Inflammatory macrophage treated with lipopolysaccharide for 4 hours (primary cell): ENCODE data around the gene CBFA2T3.
A peak's percentile ranks its signal among the peaks of the same experiment; 100 is the strongest.
"Not testable (repeated sequence)": the region's sequence is repeated elsewhere in the genome, so short reads cannot be mapped to it uniquely, and the experiment has no call there.

Experiments
- DNase-seq: peaks from one replicate; pipeline ENCODE4 v3.0.0-alpha.2; 2020

The CBFA2T3 gene

DNA sequence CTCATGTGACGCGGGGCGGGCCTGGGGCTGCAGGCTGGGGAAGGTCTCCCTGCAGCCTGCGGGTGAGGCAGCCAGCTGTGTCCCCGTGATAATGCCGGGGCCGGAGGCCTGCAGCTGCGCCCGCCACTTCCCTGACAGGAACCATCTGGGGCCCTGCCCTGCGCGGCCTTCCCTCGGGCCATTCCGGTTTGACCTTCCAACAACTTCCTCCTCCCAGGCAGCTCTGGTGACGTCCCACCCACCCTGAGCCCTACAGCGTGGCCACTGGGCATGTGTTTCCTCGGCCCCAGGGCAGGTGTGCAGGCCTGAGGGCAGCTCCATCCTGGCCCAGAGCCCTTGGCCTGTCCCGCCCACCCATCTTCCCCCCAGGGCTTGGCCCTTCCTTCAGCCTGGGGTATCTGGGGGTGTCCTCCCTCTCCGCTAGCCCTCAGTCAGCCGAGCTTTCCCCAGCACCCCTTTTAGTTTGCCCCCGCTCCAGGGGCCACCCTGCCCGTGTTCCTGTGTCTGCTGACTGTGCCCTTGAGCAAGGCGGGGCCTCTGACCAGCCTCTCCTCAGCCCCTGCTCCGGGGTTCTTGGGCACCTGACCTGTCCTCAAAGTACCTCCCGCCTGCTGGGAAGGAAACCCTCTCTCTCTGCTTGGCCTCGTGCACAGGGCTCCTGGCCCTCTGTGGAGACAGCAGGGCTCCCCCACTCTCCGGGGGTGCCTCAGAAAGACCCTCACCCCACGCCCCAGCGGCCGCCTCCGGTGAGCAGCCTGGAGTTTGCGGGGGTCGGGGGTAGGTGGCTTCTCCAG, at the start of gene CBFA2T3:
Gene CBFA2T3 (minus strand): TSS at position 190 of the 794 bp plus-strand sequence. CDS start 400 bp downstream, outside the sequence.
- DNase-seq: peak; percentile 78

DNA sequence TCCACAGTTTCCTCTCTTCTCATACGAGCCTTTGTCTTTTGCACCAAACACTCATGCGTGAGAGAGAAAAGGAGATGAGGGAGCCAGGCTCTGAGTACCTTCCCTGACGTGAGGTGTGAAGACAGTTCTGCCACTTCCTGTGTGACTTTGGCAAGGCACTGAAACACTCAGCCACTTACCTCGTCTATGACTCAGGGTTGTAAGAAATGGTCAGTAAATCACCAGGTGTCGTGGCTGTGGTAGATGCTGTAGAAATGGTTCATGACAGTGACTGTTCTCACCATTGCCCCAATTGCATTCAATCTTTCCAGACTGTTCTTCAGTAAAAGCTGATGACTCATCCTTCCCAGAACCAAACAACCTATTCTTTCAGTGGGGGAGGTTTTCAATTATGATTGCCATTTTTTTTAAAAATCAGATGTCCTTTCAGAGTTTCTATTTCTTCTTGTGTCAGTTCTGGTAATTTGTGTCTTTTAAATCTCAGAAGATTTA, 49.2 kb upstream of the CBFA2T3 start:
- peak; percentile 23 for DNase-seq

DNA sequence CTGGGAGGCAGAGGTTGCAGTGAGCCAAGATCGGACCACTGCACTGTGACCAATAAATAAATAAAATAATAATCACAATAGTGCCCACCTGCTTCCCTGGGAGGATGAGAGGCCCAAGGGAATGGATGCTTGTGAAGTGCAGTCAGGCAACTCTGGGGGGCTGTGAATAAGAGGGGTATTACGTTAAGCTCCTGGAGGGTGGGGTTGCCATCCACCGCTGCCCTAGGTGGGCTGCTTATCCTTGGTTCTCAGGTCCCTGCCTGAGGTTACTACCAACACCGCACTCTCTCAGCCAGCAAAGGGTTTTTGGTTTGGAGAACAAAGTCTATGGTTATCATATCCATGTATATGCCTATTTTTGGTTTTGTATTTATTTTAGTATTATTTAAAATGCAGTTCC, 48.6 kb upstream of the CBFA2T3 start:
- no peak for DNase-seq

DNA sequence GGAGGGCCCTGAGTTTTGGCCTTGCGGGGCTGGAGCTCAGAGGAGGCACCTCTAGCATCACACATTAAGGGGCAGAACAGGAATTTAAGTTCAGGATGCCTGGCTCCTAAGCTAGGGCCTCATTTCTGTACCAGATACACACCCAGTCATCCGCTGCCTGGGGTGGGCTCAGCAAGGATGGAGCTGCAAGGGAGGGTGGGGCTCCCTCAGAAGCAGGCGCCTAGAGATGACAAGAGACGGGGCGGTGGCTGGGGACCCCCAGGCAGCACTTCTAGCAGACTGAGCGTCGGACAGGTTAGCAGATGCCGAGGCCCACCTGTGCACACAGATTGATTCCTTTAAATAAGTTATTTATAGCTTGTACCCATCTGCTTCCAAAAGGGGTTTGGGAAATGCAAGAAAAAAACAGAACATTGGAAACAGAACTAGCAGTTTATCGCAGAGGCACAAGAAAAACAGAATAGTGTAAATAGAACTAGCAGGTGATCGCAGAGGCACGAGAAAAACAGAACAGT, 47.6 kb upstream of the CBFA2T3 start:
- no peak for DNase-seq

DNA sequence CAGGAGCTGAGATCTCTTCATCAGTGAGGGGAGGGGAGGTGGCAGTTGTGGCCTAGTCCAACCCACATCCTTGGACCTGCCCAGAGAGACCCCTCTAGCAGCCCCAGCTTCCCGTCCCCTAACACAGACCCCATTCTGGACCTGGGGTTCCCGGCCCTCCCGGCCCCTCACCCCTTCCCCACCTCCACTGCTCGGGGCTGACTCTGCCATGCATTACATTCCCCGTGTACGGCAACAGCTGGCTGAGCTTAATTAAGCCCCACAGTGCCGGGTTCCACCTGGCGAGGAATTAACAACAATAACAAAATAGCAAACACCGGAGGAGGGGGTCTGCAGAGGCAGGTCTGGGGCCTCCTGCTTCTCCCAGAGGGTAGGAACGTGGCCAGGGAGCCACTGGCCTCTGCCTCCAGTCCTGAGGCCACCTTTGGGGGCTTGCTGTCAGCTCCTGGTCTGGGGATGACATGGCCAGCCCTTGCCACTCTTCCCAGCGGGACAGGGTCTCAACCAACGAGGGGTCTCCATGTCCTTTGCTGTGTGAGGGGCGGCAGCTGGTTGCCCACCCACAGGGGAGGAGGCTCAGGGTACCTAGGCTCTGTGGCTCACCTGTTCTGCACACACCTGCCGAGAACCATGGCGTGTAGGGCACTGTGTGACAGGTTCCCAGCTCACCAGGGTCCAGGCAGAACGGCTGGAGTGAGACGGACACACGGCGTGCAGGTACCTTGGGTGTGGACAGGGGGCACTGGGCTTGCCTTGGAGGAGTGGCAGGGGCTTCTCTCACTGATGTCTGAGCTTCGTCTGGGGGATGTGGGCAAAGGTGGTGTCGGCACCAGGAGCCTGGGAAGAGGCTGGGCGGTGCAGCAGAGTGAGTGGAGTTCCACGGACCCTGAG, 46.9 kb upstream of the CBFA2T3 start:
- no peak for DNase-seq

DNA sequence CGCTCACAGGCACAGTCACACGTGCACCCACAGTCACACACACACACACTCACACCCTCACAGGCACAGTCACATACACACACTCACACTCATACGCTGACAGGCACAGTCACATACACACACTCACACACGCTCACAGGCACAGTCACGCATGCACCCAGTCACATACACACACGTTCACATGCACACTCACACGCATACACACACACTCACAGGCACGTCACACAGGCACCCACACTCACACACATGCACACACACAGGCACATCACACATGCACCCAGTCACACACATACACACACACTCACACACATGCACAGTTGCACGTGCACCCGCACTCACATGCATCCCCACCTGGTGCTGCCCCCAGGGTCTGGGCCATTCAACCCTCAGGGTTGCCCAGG, 46.1 kb upstream of the CBFA2T3 start:
- DNase-seq: no peak

DNA sequence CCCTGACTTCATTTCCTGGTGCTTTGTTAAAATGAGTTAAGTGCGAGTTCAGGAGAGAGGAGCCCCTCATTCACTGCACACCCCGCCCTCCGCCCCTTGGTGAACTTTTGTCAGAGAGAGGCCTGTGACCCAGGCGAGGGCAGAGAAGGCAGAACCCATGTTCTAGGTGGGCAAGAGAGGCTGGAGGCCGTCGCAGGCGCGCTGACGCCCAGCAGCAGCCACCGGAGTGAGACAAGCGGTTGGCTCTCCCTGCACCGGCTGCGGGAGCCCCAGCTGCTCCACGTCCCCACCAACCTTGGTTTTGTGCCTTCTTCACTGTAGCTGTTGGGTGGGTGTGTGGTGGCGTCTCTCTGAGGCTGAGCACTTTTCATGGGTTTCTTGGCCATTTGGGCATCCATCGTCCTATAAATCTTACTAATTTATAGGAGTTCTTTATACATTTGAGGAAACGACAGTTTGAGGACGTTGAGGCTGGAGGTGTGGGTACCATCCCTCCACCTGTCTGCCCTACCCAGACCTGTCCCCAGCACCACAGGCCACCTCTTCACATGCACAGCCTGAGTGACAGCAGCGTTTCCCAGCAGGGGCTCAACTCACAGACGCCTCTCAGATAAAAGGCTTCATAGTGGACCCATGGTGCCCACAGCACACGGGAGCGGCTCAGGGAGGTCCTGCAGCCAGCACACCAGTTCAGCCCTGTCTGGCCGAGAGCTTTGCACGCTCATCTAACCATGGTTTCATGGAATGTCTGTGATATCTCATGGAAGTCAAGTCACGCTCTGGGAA, 45.2 kb upstream of the CBFA2T3 start:
- no peak for DNase-seq

DNA sequence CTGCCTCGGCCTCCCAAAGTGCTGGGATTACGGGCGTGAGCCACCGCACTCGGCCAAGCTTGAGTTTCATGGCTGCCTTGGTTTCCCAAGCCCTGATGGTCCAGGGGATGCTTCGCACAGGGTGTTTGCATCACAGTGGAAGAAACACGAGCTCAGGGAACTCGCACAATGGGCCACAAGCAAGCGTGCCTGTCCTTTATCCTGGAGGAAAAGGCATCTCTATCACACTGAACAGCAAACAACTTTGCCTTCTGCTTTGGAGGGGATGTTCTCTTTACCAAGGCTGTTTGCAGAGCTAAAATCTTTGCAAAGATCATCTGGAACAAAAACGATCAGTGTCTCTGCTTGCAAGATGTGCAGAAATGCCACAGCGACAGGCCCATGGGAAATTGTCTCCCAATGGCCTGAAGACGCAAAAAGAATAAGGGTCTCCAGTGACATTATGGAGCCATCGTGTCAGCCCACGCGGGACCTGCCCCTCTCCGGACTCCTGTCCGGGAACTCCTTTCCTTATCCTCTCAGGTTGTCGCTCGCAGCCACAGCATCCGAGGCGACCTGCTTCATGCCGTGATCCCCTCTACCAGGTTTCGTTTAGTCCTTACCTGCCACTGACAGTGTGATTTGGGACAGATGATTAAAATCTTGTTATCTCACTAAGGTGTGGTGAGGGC, 44.1 kb upstream of the CBFA2T3 start:
- DNase-seq: no peak

DNA sequence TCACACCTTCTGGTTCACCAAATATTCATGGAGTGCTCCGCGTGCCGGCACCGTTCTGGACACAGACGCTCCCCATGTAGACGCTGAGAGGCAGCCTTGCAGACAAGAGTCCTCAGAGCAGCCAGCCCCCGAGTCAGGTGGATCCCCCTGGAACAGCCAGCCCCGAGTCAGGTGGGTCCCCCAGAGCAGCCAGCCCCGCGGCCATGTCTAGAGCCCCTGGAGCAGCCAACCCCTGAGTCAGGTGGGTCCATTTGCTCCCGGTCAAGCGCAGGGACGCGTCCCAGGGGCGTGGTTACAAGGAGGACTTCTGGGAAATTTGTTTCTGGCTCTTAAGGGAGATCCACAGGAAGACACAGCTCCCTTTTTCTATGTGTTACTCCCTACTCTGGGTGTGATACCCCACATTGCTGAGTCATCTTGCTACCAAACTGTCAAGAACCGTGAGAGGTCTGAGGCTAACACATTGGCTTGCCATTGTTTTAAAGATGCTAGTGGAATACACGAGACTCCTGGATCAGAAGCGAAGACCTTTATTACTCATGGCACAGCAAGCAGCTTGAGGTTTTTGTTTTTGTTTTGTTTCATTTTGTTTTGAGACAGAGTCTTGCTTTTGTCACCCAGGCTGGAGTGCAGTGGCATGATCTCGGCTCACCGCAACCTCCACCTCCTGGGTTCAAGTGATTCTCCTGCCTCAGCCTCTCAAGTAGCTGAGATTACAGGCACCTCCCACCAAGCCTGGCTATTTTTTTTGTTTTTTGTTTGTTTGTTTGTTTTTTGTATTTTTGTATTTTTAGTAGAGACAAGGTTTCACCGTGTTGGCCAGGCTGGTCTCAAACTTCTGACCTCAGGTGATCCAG, 43.3 kb upstream of the CBFA2T3 start:
- no peak for DNase-seq

DNA sequence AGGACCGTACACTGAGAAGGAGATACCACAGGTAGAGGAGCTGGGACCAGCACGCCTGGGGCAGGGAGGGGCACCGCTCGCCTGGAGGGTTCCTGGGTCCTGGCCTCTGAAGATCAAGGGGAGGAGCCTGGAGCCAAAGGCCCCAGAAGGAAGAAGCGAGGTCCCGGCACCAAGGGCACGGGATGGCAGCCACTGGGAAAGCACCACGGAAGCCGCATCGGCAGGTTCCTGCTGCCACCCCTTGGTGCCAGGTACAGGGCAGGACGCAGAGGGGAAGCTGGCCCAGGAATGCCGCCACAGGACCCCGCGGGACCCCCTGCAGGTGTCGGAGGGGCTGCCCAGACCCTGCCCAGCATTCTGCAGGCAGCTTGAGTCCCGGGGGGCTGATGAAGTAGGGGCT, 42.5 kb upstream of the CBFA2T3 start:
- no peak for DNase-seq

DNA sequence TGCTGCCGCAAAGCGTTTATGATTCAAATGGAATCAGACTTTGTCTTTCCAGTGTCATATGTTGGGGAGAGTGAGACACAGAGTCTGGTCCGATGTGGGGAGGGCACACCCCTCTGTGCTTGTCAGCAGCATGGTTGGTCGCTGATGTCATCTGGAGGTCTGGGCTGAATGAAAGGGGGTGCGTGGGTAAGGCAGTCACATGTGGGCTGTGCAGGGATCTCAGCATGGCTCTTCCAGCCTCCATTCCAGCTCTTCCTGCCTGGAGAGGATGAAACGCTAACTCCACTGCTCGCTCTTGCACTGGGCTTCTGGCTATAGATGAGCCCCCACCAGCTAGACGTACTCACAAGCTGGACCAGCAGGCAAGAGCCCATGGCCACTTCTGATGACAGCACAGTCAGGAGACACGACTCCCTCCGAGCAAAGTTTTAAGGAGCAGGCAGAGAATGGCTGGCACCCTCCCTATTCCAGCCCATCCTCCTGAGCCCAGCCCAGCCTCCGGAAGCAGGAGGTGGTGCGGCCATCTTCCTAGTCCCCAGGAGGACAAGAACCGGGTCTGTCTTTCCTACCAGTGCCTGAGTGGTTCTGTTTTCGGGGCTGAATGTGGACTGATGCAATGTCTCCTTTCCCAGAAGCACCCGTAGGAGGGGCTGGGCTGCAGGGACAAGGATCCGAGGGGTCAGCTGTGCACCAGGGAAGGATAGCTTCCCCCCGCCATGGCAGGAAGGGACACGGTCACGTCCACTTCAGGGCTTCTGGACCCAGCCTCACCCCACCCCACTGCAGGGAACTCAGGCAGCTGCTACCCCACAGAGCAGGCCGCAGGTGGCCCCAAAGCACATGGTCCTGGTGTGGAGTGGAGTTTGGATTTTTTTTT, 41.5 kb upstream of the CBFA2T3 start:
- DNase-seq: no peak

DNA sequence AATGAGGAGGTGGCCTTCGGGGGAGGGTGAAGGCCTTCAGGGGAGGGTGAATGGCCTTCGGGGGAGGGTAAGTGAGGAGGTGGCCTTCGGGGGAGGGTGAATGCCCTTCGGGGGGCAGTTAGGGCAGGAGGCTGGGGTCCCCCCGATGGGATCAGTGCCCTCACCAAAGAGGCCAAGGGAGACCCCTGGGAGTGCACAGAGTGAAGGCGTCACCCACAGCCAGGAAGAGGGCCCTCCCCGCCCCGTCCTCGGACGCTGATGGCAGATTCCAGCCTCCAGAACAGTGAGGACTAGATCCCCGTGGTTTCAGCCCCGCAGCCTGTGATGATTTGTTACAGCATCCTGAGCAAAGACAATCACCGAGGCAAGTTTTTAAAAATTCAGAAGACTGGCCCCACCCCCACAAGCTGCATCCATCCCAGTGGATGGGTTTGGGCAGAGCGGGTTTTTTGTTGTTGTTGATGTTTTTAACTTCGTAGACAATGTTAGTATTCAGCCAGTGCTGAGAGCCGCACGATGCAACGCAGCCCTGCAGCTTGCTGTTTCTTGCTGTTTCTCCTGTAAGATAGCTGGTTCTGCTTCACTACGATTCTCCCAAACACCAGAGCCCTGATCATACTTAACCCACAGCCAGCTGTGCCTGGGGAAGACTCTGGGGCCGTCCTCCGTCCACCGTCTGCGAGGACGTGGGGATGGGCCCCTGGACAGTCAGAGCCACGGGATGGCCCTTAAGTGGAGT, 40.7 kb upstream of the CBFA2T3 start:
- no peak for DNase-seq

DNA sequence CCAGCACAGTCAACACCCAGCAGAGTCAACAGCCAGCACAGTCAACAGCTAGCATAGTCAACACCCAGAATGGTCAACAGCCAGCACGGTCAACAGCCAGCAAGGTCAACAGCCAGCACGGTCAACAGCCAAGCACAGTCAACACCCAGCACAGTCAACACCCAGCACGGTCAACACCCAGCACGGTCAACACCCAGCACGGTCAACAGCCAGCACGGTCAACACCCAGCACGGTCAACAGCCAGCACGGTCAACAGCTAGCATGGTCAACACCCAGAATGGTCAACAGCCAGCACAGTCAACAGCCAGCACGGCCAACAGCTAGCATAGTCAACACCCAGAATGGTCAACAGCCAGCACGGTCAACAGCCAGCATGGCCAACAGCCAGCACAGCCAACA, 39.6 kb upstream of the CBFA2T3 start:
- not testable (repeated sequence) for DNase-seq

DNA sequence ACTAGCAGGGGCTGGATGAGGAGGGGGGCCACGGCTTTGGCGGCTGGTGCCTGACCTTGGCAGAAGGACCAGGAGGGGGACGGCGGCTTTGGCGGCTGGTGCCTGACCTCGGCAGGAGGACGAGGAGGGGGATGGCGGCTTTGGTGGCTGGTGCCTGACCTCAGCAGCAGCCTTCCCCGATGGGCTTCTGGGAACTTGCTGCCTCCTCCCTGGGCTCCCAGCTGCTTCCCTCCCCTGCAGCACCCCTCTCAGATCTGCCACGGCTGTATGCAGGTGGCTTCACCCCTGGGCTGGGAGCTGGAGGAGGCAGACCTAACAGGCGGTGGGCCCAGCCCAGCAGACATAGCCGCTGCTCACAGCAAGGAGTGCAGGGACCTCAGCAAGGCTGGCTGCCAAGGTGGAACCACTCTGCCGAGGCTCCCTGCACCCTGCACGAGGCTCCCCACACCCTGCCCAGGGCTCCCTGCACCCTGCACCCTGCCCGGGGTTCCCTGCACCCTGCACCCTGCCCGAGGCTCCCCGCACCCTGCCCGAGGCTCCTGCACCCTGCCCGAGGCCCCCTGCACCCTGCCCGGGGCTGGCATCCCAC, 38.4 kb upstream of the CBFA2T3 start:
- DNase-seq: no peak

DNA sequence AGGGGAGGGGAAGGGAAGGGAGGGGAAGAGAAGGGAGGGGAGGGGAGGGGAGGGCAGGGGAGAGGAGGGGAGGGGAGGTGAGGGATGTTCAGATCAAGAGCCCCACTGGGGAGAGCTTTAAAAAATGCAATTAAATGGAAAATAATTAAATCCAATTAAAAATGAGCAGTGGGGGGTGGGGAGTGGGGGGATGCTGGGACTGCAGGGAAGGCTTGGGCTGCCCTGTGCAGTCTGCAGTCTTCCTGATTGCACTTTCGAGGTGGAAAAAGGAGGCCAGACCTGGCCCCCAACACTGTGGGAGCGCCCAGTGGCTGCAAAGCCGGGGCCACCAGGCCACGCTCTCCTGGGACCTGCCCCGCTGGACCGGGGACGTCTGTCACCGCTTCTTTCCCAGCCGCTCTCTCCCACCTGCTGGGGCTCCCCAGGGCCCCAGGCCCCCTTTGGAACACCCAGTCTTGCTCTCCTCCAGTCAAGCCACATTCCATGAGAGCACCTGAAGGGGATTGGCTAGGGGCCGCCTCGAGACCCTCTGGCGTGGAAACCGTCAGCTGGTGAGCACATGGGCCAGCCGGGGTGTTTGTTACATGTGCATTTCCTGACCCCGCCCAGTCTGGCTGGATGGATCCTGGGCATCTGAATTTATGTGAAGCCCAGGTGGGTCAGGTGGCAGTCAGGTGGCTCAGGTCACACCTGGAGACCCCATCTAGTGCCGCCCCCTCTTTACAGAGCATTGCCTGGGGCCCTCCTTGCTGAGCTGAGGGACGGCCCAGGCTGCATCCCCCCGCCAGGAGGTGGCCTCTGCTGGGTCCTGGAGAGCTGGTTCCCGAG, 37.6 kb upstream of the CBFA2T3 start:
- DNase-seq: no peak

DNA sequence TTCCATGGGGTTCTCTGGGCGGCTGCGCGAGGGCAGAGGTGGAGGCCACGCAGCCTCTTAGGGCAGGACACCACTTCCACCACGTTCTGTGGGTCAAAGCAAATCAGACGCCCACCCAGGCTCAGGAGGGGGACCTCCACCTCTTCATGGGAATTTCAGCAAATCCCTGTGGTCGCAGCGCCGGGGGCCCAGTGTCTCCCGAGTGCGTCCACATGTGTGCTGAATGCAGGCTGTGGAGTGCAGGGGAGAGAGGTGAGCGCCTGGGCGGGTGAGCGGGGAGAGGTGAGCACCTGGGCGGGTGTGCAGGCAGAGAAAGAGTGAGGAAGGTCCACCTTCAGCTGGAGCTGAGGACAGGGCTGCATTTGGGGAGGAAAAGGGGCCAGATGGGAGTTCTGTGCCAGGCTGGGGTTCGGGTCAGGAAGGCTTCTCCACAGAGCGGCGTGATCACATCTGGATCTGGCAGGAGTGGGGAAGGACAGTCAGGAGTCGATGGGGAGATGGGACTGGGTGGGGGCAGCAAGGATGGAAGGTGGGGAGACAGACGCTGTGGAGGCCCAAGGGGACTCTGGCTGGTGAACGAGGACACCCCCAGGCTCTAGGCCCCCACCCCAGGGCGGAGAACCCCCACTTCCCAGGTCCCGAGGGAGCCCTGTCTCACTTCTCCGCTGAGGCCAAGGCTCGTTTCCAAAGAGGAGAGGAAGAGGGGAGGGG, 36.8 kb upstream of the CBFA2T3 start:
- DNase-seq: no peak

DNA sequence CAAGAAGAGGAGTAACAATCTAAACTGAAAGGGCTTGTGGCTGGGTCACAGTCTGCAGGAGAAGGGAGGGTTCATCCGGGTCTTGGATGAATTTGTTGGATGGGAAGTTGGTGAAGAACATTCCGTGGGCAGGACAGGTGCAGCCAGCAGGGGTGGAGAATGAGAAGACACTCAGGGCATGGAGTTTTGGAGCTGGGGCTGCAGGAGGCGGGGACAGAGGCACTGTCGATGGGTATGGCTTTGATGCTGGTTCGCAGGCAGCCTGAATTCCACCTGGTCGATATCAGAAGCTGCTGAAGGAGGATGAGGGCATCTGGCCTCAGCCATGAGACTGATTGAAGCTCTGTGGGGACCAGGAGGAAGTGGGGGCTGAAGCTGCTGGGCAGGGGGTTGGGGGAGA, 36.1 kb upstream of the CBFA2T3 start:
- DNase-seq: no peak

DNA sequence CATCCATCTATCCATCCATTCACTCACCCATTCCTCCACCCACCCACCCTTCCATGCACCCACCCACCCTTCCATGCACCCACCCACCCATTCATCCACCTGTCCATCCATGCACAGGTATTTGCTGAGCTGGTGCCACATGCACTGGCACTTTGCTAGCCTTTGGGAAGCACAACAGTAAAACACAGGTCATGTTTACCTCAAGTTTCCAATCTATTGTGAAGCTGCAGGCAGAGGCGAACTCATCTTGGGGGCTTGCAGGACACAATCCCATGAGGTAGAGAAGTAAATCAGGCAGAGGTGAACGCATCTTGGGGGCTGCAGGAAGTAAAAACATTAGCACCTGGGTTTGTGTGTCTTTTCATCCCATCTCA, 35.6 kb upstream of the CBFA2T3 start:
- no peak for DNase-seq
